ENCODE measurements around the gene FAF1.

DNA sequence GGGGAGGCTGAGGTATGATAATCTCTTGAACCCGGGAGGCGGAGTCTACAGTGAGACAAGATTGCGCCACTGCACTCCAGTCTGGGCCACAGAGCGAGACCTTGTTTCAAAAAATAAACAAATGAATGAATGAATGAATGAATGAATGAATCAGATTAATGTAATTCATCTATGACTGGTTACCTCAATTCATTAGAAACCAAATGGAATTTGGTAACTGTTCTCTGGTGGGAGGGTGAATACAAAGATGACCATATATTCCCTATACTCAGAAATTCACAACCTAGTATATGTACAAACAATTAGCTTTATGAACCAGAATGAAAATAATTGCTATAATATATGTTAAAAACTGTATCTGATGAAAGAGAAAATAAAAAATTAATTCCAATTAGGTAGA, 80.9 kb downstream of the FAF1 start:
- no peak for TF ChIP-seq CTCF (conservative IDR thresholded peaks at IDR 0.05; ENCODE audit: low read depth, low read length)
- TF ChIP-seq EZH2 (IDR thresholded peaks at IDR 0.05; ENCODE audit: borderline replicate concordance, low read depth, low read length, poor library complexity, severe bottlenecking), result no peak
